Astrocyte of the spinal cord (primary cell): ENCODE data around the gene TSPAN9.

ENCODE experiments used
- DNase-seq: peaks from one replicate; pipeline ENCODE4 v3.0.0; 2011; ENCODE audit warnings: low read depth, low spot score
- H3K4me3 ChIP-seq: 2 replicates; pipeline ENCODE4 v1.5.1; 2011; ENCODE audit warnings: low read depth, mild to moderate bottlenecking, low read length, moderate library complexity
- in situ Hi-C: cut with HindIII; loops from 2 replicates; pipeline ENCODE4 v1.10.0; 2017; ENCODE audit warnings: low sequenced_read_pairs
- TF ChIP-seq, protein P1 (sequence below): IDR thresholded peaks from 2 replicates; pipeline ENCODE4 v1.5.1; 2012; ENCODE audit warnings: low read depth, mild to moderate bottlenecking, low read length, inconsistent platforms

The TSPAN9 gene

DNA sequence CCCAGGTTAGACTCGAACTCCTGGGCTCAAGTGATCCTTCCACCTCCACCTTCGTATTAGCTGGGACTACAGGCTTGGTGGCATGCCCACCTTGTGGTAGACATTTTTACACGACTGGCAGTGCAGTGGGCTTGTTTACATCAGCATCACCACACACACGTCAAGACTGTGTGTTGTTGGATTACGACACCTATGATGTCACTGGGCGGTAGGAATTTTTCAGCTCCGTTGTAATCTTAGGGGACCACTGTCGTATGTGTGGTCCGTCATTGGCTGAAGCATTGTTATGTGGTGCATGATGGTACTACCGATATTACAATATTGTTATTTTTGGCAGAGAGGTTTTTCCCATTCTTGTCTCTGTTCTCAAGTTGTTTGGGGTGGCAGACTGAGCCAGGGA is 50.7 kb downstream of the TSPAN9 start:
- TF ChIP-seq, protein P1, sequence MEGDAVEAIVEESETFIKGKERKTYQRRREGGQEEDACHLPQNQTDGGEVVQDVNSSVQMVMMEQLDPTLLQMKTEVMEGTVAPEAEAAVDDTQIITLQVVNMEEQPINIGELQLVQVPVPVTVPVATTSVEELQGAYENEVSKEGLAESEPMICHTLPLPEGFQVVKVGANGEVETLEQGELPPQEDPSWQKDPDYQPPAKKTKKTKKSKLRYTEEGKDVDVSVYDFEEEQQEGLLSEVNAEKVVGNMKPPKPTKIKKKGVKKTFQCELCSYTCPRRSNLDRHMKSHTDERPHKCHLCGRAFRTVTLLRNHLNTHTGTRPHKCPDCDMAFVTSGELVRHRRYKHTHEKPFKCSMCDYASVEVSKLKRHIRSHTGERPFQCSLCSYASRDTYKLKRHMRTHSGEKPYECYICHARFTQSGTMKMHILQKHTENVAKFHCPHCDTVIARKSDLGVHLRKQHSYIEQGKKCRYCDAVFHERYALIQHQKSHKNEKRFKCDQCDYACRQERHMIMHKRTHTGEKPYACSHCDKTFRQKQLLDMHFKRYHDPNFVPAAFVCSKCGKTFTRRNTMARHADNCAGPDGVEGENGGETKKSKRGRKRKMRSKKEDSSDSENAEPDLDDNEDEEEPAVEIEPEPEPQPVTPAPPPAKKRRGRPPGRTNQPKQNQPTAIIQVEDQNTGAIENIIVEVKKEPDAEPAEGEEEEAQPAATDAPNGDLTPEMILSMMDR = no peak
- in situ Hi-C loops = no loop called here
- DNase-seq = peak; percentile 38
- no peak overlapping the region for H3K4me3 ChIP-seq

DNA sequence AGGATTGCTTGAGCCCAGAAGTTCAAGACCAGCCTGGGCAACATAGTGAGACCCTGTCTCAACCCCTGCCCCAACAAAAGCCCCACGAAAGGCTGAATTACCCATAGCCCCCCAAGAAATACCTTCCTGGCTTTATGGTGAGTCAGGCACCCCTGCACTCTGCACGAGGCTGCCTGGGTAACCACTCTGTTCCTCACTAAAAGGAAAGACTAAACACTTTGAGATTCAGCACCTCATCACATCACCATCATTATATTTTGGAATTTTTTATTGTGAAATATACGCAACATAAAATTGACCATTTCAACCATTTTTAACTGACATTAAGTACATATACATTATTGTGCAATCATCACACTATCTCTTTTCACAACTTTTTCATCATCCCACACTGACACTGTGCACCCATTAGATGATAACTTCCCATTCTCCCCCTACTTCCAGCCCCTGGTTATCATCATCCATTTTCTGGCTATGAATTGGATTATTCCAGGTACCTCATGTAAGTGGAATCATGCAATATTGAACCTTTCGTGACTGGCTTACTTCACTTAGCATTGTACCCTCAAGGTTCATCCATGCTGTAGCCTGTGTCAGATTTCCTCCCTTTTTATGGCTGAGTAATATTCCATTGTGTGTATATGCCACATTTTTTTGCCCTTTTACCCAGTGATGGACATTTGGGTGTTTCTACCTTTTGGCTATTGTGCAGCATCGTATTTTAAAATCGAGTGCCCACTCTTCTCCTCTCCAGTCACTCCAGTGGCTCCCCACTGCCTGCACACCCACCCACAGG is 51.5 kb downstream of the TSPAN9 start:
- TF ChIP-seq, protein P1 = no peak
- H3K4me3 ChIP-seq = no peak overlapping the region
- no peak for DNase-seq
- in situ Hi-C loops = no loop called here

- in situ Hi-C loops = no loop called here
- TF ChIP-seq, protein P1 = no peak
- no peak overlapping the region for H3K4me3 ChIP-seq
- DNase-seq = peak; percentile 87
These were observed 52.3 kb downstream of the TSPAN9 start for GRCh38 chr12:3129301-3130056.

- no peak for DNase-seq
- in situ Hi-C loops = no loop called here
- H3K4me3 ChIP-seq = no peak overlapping the region
These were observed 53.1 kb downstream of the TSPAN9 start for GRCh38 chr12:3130057-3130830.

DNA sequence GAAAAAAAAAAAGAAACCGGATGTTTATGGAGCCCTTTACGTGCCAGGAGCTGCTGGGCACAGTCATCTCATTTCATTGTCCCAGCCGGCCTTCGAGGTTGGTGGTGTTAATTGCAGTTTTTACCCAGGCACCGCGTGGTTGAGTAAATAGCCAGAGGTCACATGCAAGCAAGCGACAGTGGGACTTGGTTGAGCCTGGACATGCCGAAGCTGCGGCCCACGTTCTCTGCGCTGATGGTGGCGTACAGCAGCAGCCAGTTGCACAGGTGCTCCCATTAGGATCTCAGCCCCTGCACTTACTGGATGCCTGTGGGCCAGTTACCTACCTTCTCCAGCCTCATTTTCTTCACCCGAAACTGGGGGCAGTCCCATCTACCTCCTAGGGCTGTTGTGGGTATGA is 54.0 kb downstream of the TSPAN9 start:
- no peak overlapping the region for H3K4me3 ChIP-seq
- DNase-seq = no peak
- in situ Hi-C loops = no loop called here
- TF ChIP-seq, protein P1 = no peak

More at GRCh38 chr12:3130057-3130830, 53.1 kb downstream of the TSPAN9 start:
- TF ChIP-seq, protein P1 = no peak

DNA sequence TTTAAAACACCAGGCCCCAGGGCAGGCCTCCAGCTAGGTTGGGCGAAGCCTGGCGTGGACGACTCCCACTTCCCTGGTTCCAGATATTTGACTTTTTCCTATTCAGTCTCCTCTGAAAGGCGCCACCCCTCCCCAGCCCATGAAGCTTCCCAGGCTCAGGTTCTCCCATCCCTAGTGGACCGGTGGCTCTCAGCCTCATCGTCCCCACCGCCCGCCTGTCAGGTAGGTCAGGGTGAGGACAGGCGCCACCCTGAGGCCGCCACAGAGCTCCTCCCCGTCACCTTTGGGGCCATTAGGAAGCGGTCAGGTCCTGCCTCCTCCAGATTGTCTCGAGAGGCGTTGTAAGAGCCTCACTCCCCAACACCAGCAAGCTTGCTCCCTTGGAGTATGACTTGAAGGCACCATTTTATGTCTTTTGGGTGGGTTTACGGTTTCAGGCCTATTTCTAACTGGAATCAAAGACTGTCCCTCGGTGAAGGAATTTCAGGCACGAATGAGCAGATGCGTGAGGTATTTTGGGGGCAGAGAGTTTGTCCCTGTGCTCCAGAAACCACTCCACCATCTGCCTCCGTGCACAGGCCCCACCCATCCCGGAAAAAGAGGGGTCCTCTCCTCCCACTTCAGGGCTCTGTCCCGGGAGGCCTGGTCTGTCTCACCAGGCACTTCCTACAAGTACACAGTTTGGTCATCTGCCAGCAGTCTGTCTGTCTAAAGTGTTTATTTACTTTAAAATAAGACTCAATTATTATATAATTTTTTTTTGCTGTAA is 55.6 kb downstream of the TSPAN9 start:
- in situ Hi-C loops = no loop called here
- TF ChIP-seq, protein P1 = no peak
- DNase-seq = peak; percentile 42
- H3K4me3 ChIP-seq = no peak overlapping the region
